COLO668 (cell line): ENCODE measurements around the gene LDAH.
"Not testable (repeated sequence)": the region's sequence is repeated elsewhere in the genome, so short reads cannot be mapped to it uniquely, and the experiment has no call there.

Experiments
- DNase-seq: peaks from one replicate; lab custom pipeline; 2025; ENCODE audit not compliant: unreplicated experiment; lab: John Stamatoyannopoulos, UW

The LDAH gene

DNA sequence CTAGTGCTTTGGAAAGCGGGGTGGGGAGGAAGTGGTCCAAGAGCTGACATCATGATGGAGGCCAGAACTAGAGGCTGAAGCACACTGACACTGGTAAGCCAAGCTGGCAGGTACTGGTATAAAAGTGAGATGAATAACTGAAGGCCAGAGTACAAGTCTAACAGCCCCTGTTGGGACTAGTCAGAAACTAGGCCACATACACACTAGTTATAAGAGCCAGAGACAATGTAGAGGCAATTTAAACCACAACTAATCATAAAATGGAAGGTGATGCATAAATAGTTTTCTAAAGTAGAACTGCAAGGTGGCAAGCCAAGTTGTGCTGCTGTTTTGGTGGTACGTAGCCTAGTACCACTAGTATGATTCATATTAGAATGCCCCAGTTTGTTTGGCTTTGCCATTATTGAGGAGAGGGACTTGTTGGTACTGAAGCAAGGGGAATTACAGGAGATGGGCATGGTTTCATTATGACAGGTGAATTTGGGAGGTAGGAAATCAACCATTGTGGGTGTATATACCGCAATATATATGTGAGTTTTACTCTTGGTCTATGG is 98.3 kb downstream of the LDAH start:
- DNase-seq = no peak

GRCh38 chr2:20723543-20723942 is 99.4 kb downstream of the LDAH start:
- no peak for DNase-seq

DNA sequence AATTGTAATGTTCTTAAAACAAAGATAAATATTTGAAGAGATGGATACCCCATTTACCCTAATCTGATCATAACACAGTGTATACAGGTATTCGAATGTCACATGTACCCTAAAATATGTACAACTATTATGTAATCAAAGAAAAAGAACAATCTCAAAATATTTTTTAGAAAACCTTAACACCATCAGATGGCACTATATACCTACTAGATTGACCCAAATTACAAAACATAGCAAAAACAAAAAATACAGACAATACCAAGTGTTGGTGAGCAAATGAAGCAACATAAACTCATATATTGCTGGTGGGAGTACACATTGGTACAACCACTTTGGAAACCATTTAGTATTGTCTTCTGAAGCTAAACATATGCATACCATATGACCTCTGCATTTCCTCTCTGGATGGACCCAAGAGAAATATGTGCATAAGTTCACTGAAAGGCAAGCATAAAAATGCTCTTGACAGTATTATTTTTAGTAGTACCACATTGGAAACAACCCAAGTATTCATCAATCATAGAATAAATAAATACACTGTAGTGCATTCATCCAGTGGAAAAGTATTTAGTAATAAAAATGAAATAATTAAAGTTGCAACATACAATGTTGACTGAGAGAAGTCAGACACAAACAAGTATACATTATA is 100.2 kb downstream of the LDAH start:
- DNase-seq = no peak

DNA sequence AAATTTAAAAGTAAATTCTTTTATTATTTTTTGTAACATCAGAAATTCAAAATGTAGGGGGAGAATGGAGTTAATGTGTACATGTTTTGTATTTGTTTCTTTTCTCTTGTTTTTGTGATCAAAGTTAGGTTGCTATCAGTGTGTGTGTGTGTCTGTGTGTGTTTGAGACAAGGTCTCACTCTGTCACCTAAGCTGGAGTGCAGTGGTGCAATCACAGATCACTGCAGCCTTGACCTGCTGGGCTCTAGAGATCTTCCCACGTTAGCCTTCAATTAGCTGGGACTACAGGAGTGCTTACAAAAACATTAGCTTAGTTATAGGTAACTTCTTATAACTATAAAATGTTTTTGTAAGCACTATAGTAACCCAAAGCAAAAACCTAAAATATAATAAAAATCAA is 105.3 kb downstream of the LDAH start:
- no peak for DNase-seq

DNA sequence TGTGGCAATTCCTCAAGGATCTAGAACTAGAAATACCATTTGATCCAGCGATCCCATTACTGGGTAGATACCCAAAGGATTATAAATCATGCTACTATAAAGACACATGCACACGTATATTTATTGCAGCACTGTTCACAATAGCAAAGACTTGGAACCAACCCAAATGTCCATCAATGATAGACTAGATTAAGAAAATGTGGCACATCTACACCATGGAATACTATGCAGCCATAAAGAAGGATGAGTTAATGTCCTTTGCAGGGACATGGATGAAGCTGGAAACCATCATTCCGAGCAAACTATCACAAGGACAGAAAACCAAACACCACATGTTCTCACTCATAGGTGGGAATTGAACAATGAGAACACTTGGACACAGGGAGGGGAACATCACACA is 106.7 kb downstream of the LDAH start:
- not testable (repeated sequence) for DNase-seq

GRCh38 chr2:20714412-20714811 is 108.5 kb downstream of the LDAH start:
- DNase-seq = not testable (repeated sequence)

GRCh38 chr2:20713585-20713984 is 109.3 kb downstream of the LDAH start:
- not testable (repeated sequence) for DNase-seq

DNA sequence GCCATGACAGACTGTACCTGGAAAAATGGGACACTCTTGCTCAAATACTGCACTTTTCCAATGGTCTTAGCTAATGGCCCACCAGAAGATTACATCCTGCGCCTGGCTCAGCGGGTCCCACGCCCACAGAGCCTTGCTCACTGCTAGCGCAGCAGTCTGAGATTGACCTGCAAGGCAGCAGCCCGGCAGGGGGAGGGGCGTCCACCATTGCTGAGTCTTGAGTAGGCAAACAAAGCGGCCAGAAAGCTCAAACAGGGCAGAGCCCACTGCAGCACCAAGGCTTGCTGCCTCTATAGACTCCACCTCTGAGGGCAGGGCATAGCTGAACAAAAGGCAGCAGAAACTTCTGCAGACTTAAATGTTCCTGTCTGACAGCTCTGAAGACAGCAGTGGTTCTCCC is 111.3 kb downstream of the LDAH start:
- not testable (repeated sequence) for DNase-seq

- no peak for DNase-seq
These were observed 115.3 kb downstream of the LDAH start for GRCh38 chr2:20707601-20708000.

DNA sequence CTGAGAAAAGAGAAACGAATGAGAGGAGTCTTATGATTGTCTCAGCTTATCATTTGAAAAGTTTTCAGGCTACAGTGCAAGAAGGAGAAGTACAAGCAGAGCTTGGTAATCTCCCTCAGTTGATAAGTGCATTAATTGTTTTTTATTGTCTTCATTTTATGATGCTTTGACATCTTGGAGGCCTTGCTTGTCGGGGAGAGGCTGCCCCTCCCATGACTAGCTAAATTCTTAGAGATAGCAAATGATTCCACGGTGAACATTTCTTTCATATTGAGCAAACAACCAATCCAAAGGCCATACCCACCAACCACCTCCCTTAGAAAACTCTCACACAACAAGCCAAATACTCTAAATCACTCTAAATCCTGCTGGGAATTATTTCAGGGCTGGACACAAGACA is 116.1 kb downstream of the LDAH start:
- DNase-seq = no peak

GRCh38 chr2:20706217-20706616 is 116.7 kb downstream of the LDAH start:
- DNase-seq = no peak

DNA sequence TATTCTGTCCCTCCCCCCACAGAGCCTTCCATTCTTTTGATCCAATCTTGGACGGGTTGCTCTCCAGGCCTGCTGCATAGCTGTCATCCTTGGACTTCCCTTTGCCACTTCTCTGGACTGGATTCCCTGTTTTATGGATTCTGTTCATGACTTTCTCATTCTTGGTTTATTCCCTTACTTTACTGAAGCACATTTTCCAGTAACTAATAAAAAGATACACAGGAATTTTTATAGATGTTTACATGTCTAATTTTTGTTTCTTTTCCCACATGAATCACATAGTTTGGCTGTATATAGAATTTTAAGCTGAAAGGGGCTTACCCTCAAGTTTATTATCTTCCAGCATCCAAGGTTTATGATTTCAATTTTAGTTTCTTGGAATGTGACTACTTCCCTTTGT is 118.0 kb downstream of the LDAH start:
- no peak for DNase-seq

GRCh38 chr2:20702563-20702962 is 120.3 kb downstream of the LDAH start:
- no peak for DNase-seq

DNA sequence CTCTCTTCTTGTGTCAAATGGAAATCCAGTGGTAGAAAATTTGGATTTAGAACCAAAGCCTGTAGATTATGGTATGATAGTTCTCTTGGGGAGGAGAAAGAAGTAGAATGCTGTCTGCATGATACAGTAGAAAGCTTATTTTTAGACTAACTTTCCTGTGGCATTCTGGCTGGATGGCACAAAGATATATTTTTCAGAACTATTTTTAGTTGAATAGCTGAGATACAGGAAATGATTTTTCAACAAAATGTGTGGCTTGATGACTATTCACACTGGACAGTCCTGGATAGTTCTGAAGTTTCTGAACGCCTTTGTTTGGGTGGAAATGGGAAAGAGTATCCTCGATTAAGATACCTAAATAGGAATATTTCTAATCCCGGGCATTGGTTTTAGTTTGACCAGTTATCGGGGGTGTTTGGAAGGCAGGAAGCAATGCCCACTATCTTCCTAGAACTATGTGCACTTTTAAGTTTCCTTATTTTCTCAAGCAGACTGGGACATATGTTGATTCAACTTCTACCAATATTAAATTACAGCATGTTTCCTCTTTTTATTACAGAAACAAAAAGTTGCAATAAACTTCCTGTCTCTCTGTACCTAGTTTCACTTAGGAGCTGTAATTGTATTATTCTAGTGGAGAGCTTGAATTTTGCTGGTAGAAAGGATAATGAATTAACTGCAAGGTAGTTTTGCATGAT is 123.8 kb downstream of the LDAH start:
- DNase-seq = no peak

GRCh38 chr2:20697322-20697934 is 125.5 kb downstream of the LDAH start:
- DNase-seq = no peak

- DNase-seq = no peak
These were observed 126.5 kb downstream of the LDAH start for GRCh38 chr2:20696366-20696765.

- no peak for DNase-seq
These were observed 129.6 kb downstream of the LDAH start for GRCh38 chr2:20693317-20693716.

GRCh38 chr2:20692081-20692480 is 130.8 kb downstream of the LDAH start:
- DNase-seq = no peak

GRCh38 chr2:20691076-20691734 is 131.7 kb downstream of the LDAH start:
- DNase-seq = no peak

- DNase-seq = no peak
These were observed 133.3 kb downstream of the LDAH start for GRCh38 chr2:20689428-20690264.
